ENCODE results near the gene LMOD2.

LMOD2 gene

GRCh38 chr7:123641901-123642300, 13.8 kb upstream of the LMOD2 start:
- no peak for DNase-seq

GRCh38 chr7:123643495-123644441, 11.9 kb upstream of the LMOD2 start:
- DNase-seq = peak; percentile 24

- DNase-seq = no peak
Observed at GRCh38 chr7:123645516-123645915, 10.2 kb upstream of the LMOD2 start.

- no peak for DNase-seq
Observed at GRCh38 chr7:123647106-123647730, 8.4 kb upstream of the LMOD2 start.

GRCh38 chr7:123649964-123650363, 5.7 kb upstream of the LMOD2 start:
- DNase-seq = no peak

- DNase-seq = no peak
Observed at GRCh38 chr7:123650595-123650994, 5.1 kb upstream of the LMOD2 start.

- DNase-seq = no peak
Observed at GRCh38 chr7:123652406-123652805, 3.3 kb upstream of the LMOD2 start.

GRCh38 chr7:123653162-123653561, 2.5 kb upstream of the LMOD2 start:
- no peak for DNase-seq

- DNase-seq = no peak
Observed at GRCh38 chr7:123656544-123657303, 1.1 kb downstream of the LMOD2 start.

- no peak for DNase-seq
Observed at GRCh38 chr7:123657304-123657685, 1.6 kb downstream of the LMOD2 start.

GRCh38 chr7:123658023-123658422, 2.4 kb downstream of the LMOD2 start:
- no peak for DNase-seq

GRCh38 chr7:123660514-123661354, 5.1 kb downstream of the LMOD2 start:
- no peak for DNase-seq

- no peak for DNase-seq
Observed at GRCh38 chr7:123661765-123662164, 6.1 kb downstream of the LMOD2 start.

GRCh38 chr7:123662293-123662692, 6.6 kb downstream of the LMOD2 start:
- DNase-seq = no peak

GRCh38 chr7:123662755-123663154, 7.1 kb downstream of the LMOD2 start:
- DNase-seq = no peak

- no peak for DNase-seq
Observed at GRCh38 chr7:123663200-123663599, 7.5 kb downstream of the LMOD2 start.

- DNase-seq = no peak
Observed at GRCh38 chr7:123665157-123665556, 9.5 kb downstream of the LMOD2 start.

- DNase-seq = no peak
Observed at GRCh38 chr7:123665896-123666295, 10.2 kb downstream of the LMOD2 start.

- peak; percentile 34 for DNase-seq
Observed at GRCh38 chr7:123666492-123666891, 10.8 kb downstream of the LMOD2 start.

GRCh38 chr7:123669485-123669884, 13.8 kb downstream of the LMOD2 start:
- DNase-seq = no peak

- DNase-seq = no peak
Observed at GRCh38 chr7:123673137-123673732, 17.6 kb downstream of the LMOD2 start.

- DNase-seq = no peak
Observed at GRCh38 chr7:123673752-123674398, 18.2 kb downstream of the LMOD2 start.

All from NCI-H1436 treated with DMSO at 0.1 percent for 48 hours (cell line).